ENCODE results near the gene MDH2.
"Not testable (repeated sequence)": the region's sequence is repeated elsewhere in the genome, so short reads cannot be mapped to it uniquely, and the experiment has no call there.

MDH2 gene

DNA sequence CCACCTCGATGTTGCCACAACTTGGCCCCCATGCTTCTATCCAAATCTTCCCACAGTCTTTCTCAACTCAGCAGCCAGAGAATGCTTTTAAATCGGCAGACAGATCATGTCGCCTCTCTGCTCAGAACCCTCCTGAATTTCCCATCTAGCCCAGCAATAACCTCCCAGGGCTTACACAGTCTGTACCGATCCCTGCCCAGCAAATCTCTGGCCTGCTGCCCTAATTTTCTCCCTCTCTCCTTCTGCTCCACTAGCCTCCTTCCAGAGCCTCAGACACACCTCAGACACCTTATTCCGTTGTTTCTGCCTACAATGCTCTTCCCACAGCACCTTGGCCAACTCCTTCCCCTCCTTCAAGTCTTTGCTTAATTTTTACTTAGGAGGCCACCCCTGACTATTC lies 32.3 kb downstream of the MDH2 start:
- TF ChIP-seq, protein P1, sequence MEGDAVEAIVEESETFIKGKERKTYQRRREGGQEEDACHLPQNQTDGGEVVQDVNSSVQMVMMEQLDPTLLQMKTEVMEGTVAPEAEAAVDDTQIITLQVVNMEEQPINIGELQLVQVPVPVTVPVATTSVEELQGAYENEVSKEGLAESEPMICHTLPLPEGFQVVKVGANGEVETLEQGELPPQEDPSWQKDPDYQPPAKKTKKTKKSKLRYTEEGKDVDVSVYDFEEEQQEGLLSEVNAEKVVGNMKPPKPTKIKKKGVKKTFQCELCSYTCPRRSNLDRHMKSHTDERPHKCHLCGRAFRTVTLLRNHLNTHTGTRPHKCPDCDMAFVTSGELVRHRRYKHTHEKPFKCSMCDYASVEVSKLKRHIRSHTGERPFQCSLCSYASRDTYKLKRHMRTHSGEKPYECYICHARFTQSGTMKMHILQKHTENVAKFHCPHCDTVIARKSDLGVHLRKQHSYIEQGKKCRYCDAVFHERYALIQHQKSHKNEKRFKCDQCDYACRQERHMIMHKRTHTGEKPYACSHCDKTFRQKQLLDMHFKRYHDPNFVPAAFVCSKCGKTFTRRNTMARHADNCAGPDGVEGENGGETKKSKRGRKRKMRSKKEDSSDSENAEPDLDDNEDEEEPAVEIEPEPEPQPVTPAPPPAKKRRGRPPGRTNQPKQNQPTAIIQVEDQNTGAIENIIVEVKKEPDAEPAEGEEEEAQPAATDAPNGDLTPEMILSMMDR (IDR thresholded peaks at IDR 0.05; ENCODE audit: low read depth, low read length, missing control alignments) = no peak
- no peak overlapping the region for H3K4me3 ChIP-seq (replicated peaks; ENCODE audit: low read depth, low read length)
- DNase-seq (ENCODE audit: extremely low read depth, low read depth) = no peak

DNA sequence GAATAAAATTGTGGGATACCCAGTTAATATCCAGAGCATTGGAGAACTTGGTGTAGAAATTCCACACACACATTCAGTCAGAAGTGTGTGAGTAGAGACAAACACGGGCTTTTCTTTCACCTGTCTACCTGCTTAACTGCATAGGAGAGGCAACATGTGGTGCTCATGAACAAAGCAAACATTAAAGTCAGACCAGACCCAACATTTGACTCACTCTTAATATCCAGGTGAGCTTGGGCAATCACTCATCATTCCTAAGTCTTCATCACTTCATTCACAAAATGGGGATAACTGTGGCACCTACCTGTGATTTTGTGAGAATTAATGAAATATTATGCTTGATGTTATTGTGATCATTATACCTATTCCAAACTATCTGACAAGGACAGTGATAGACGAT lies 36.2 kb downstream of the MDH2 start:
- not testable (repeated sequence) for H3K4me3 ChIP-seq (replicated peaks; ENCODE audit: low read depth, low read length); DNase-seq (ENCODE audit: extremely low read depth, low read depth)

DNA sequence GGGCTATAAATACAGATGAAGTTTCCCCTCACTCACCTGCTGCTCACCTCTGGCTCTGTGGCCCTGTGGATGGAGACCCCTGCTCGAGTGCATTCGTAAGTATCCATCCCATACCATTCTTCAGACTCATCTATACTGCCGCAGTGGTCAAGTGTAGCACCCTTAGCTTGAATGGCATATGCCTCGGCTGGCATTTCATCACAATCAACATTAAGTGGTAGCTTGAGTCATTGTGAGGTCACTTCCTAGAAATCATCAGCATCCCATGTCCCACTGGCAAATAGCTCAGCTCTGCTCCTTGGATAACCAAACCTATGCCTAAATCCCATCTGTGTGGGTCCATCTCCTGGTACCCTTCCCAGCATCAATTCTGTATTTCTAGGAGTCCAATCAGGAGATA lies 38.2 kb downstream of the MDH2 start:
- H3K4me3 ChIP-seq (replicated peaks; ENCODE audit: low read depth, low read length) = no peak overlapping the region
- TF ChIP-seq, protein P1 (IDR thresholded peaks at IDR 0.05; ENCODE audit: low read depth, low read length, missing control alignments) = no peak
- no peak for DNase-seq (ENCODE audit: extremely low read depth, low read depth)

DNA sequence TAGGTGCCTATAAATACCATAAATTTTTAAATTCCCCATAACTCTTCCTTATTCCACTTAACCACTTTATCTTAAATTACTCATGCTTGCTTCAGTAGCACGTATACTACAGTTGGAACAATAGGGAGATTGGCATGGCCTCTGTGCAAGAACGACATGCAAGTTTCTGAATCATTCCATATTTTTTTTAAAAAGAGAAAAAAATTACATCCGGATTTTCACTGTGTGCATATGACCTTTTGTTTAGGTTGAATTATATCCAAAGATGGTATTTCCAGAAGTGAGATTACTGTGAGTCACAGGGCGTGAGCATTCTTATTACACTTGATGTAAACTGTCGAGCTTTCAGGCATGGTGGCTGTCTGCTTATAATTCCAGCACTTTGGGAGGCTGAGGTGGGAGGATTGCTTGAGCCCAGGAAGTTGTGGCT lies 39.5 kb downstream of the MDH2 start:
- DNase-seq (ENCODE audit: extremely low read depth, low read depth) = peak; percentile 59
- H3K4me3 ChIP-seq (replicated peaks; ENCODE audit: low read depth, low read length) = not testable (repeated sequence)

DNA sequence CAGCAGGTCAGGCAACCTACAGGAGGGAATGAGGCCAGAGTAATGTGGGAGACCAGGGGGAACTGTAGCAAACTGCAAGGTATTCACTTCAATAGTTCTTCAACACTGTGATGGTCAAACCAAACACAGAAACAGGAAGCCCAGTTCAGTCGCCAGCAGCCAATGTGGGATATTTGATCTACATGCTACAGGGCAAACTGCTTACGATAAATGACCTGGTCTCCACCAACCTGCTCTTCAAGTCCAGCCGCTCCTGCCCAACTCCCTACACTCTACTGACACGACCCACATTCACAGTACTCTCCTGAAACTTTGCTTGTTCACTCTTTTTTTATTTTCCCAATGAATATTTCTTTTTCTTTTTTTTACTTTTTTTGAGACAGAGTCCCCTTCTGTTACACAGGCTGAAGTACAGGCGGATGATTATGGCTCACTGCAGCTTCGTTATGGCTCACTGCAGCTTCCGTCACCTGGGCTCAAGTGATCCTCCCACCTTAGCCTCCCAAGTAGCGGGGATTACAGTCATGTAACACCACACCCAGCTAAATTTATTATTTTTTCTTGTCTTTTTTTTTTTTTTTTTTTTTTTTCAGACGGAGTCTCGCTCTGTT lies 42.1 kb downstream of the MDH2 start:
- no peak for DNase-seq (ENCODE audit: extremely low read depth, low read depth)
- H3K4me3 ChIP-seq (replicated peaks; ENCODE audit: low read depth, low read length) = no peak overlapping the region
- TF ChIP-seq, protein P1 (IDR thresholded peaks at IDR 0.05; ENCODE audit: low read depth, low read length, missing control alignments) = no peak

DNA sequence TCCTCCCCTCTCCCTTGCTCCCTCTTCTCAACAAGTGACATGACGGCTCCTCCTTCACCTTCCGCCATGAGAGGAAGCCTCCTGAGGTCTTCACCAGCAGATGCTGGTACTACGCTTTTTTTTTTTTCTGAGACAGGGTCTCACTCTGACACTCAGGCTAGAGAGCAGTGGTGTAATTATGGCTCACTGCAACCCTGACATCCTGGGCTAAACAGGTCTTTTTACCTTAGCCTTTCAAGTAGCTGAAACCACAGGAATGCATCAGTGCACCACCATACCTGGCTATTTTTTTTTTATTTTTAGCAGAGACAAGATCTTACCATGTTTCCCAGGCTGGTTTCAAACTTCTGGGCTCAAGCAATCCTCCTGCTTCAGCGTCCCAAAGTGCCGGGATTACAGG lies 43.6 kb downstream of the MDH2 start:
- TF ChIP-seq, protein P1 (IDR thresholded peaks at IDR 0.05; ENCODE audit: low read depth, low read length, missing control alignments) = no peak
- H3K4me3 ChIP-seq (replicated peaks; ENCODE audit: low read depth, low read length) = no peak overlapping the region
- no peak for DNase-seq (ENCODE audit: extremely low read depth, low read depth)

DNA sequence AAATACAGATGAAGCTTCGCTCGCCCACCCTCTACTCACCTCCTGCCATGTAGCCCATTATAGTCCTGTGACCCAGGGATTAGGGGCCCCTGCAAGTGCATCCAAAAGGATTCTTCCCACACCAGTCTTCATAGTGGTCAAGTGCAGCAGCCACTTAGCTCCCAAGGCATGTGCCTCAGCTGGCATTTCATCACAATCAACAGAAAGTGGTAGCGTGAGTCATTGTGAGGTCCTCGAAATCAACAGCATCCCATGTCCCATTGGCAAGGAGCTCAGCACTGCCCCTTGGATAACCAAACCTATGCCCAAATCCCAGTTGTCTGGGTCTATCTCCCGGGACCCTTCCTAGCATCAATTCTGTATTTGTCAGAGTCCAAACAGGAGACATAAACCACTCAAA lies 45.6 kb downstream of the MDH2 start:
- DNase-seq (ENCODE audit: extremely low read depth, low read depth); H3K4me3 ChIP-seq (replicated peaks; ENCODE audit: low read depth, low read length): not testable (repeated sequence)

DNA sequence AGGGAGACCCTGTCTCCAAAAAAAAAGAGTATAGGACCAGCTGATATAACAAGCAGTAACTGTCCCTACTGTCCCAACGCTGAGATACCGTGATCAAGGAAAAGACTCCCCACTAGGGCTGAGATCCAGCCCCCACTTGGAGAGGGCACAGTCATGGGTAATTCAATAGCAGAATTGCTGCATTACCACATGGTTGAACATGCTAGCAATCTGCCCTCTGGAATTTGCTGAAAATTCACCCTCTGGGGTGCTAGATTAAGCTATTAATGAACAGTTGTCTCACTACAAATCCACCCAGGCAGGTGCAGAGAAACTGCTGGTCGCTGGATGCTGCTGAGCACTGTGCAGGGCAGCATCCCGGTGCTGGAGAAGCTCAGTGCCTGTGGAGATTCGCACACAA lies 46.4 kb downstream of the MDH2 start:
- not testable (repeated sequence) for H3K4me3 ChIP-seq (replicated peaks; ENCODE audit: low read depth, low read length); DNase-seq (ENCODE audit: extremely low read depth, low read depth)

DNA sequence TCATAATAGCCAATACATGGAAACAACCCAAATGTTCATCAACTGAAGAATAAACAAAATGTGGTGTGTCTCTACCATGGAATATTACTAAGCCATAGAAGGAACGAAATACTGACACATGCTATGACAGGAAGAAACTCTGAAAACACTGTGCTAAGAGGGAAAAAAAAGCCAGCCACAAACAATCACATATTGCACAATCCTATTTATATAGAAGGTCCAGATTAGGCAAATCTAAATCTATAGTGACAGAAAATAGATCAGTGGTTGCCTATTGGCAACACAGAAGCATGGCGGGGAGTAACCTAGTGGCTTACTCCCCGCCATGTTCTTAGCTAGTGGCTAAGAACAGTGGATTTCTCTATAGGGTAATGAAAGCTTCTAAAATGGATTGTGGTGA lies 48.0 kb downstream of the MDH2 start:
- no peak overlapping the region for H3K4me3 ChIP-seq (replicated peaks; ENCODE audit: low read depth, low read length)
- DNase-seq (ENCODE audit: extremely low read depth, low read depth) = no peak
- TF ChIP-seq, protein P1 (IDR thresholded peaks at IDR 0.05; ENCODE audit: low read depth, low read length, missing control alignments) = no peak

DNA sequence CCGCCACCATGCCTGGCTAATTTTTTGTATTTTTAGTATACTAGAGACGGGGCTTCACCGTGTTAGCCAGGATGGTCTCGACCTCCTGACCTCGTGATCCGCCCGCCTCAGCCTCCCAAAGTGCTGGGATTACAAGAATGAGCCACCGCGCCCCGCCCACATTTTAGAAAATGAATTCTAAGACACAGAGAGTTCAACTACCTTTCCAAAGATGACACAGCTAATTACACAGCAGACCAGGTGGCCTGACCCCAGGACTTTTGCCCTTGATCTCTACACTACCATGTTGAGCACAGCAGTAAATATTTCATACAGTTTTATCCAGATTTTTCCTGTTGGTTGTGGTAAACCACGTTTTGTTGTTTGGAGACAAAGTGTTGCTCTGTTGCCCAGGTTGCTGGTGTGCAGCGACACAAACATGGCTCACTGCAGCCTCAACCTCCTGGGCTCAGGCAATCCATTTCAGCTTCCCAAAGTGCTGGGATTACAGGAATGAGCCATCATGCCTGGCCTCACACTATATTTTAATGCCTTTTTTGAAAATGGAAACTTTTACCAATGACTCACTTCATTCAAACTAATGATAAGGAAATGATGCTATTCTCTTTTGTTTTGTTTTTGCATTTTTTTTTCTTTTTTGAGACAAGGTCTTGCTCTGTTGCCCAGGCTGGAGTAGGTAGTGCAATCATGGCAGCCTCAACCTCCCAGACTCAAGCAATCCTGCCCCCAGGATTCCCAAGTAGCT lies 54.0 kb downstream of the MDH2 start:
- H3K4me3 ChIP-seq (replicated peaks; ENCODE audit: low read depth, low read length); DNase-seq (ENCODE audit: extremely low read depth, low read depth): not testable (repeated sequence)

DNA sequence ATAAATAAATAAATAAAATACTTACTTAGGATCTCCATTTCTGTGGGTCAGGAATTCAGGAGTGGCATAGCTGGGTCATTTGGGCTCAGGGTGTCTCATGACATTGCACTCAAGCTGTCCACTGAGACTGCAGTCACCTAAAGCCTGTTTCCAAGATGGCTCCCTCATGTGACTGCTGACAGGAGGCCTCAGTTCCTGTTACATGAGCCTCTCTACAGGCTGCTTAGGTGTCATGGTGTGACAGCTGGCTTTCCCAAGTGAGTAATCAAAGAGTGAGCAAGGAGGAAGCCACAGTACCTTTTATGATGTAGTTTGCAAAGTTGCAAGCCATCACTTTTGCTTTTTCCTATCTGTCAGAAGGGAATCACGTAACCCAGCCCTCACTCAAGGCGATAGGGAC lies 55.9 kb downstream of the MDH2 start:
- not testable (repeated sequence) for DNase-seq (ENCODE audit: extremely low read depth, low read depth)

DNA sequence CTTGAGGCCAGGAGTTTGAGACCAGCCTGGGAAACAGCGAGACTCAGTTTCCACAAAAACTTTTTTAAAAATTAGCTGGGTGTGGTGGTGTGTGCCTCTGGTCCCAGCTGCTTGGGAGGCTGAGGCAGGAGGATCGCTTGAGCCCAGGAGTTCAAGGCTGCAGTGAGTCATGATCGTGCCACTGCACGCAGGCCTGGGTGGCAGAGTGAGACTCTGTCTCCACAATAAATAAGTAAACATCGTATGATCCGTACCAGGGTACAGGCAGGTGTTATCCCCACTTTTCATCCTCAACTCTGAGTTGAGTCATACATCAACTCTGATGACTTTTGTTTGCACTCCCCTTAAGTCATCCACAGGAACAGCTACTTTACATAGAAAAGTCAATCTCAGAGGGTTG lies 58.2 kb downstream of the MDH2 start:
- not testable (repeated sequence) for DNase-seq (ENCODE audit: extremely low read depth, low read depth); H3K4me3 ChIP-seq (replicated peaks; ENCODE audit: low read depth, low read length)

More for the DNA sequence above, 55.9 kb downstream of the MDH2 start:
- H3K4me3 ChIP-seq (replicated peaks; ENCODE audit: low read depth, low read length) = not testable (repeated sequence)
